H1 (cell line): Measurements from ENCODE around the gene PRPF38A. TPM values are rescaled to one million over a fixed set of nuclear protein-coding genes. Genes with fewer than 3 reads are reported as not detected.

Source experiments
- CTCF ChIA-PET: fragments of 300-600 bp; sonication (Branson Sonifier 250); formaldehyde crosslinking; loops from one replicate; lab custom pipeline; 2021; ENCODE audit not compliant: partially characterized antibody; lab: Charles Lee
- POLR2A ChIA-PET: fragments of 300-600 bp; sonication (Branson Sonifier 250); formaldehyde crosslinking; loops from one replicate; lab custom pipeline; 2021; ENCODE audit warnings: inconsistent platforms; ENCODE audit not compliant: partially characterized antibody; lab: Charles Lee
- DNase-seq, 2 experiments: peaks; one replicate each; pipeline versions ENCODE4 v3.0.0 to v3.0.0-alpha.2; 2010 to 2022; ENCODE audit warnings: low spot score in 2 of 2, low read depth in 1 of 2, mixed read lengths in 1 of 2
- FAIRE-seq: peaks from 2 replicates; lab custom pipeline; 2011; peaks lifted over from hg19 to GRCh38; lab: Jason Lieb, UNC
- H2AFZ ChIP-seq: 2 replicates; pipeline ENCODE4 v1.8.1; 2012; ENCODE audit warnings: low read length, inconsistent platforms
- H2AK5ac ChIP-seq: 2 replicates; pipeline ENCODE4 v1.6.1; 2013; ENCODE audit warnings: low read depth, low read length
- H2BK120ac ChIP-seq: replicated peaks from 2 replicates; pipeline ENCODE3; 2013; ENCODE audit warnings: low read depth, low read length, inconsistent platforms
- H2BK12ac ChIP-seq: 2 replicates; pipeline ENCODE4 v1.6.1; 2013; ENCODE audit warnings: low read depth, low read length
- H2BK15ac ChIP-seq: 2 replicates; pipeline ENCODE4 v1.6.1; 2013; ENCODE audit warnings: low read length
- H2BK20ac ChIP-seq: 2 replicates; pipeline ENCODE4 v1.6.1; 2013; ENCODE audit warnings: low read length
- H2BK5ac ChIP-seq: 2 replicates; pipeline ENCODE4 v1.6.1; 2013; ENCODE audit warnings: low read depth, low read length
- H3K14ac ChIP-seq: 2 replicates; pipeline ENCODE4 v1.6.1; 2013; ENCODE audit warnings: inconsistent platforms; ENCODE audit not compliant: insufficient read length
- H3K18ac ChIP-seq: 2 replicates; pipeline ENCODE4 v1.6.1; 2013; ENCODE audit warnings: low read length; ENCODE audit errors: extremely low read depth
- H3K23ac ChIP-seq: 2 replicates; pipeline ENCODE4 v1.6.1; 2013; ENCODE audit warnings: inconsistent platforms; ENCODE audit not compliant: insufficient read length
- H3K23me2 ChIP-seq: 2 replicates; pipeline ENCODE4 v1.6.1; 2013; ENCODE audit warnings: low read depth, low read length
- H3K27ac ChIP-seq: 2 replicates; pipeline ENCODE4 v1.6.1; 2011; ENCODE audit warnings: low read depth, low read length, inconsistent platforms
- H3K27me3 ChIP-seq, 4 experiments: replicated peaks in 1 of 4; 1 replicate in 1 of 4; 2 replicates in 3 of 4; pipeline versions ENCODE4 v1.6.1 to v1.8.1; 2011 to 2013; ENCODE audit warnings: low read length in 3 of 4, mild to moderate bottlenecking in 3 of 4, inconsistent platforms in 2 of 4, mixed read lengths in 2 of 4, moderate library complexity in 1 of 4; ENCODE audit not compliant: control insufficient read depth in 3 of 4, insufficient read depth in 3 of 4; ENCODE audit errors: extremely low read depth in 1 of 4
- H3K36me3 ChIP-seq, 4 experiments: 2 replicates each; pipeline versions ENCODE4 v1.6.1 to v1.8.1; 2011 to 2013; ENCODE audit warnings: mild to moderate bottlenecking in 4 of 4, low read length in 3 of 4, moderate library complexity in 2 of 4, control low read depth in 1 of 4, inconsistent platforms in 1 of 4; ENCODE audit not compliant: insufficient read depth in 4 of 4, control insufficient read depth in 2 of 4
- H3K4ac ChIP-seq: replicated peaks from 2 replicates; pipeline ENCODE3; 2013; ENCODE audit warnings: low read length, low read depth, mixed read lengths, inconsistent platforms; ENCODE audit not compliant: insufficient read length
- H3K4me1 ChIP-seq, 4 experiments: replicated peaks in 1 of 4; 1 replicate in 1 of 4; 2 replicates in 3 of 4; pipeline versions ENCODE4 v1.6.1 to v1.8.1; 2011 to 2013; ENCODE audit warnings: low read length in 3 of 4, inconsistent platforms in 2 of 4, mixed read lengths in 1 of 4; ENCODE audit not compliant: insufficient read depth in 4 of 4, control insufficient read depth in 3 of 4
- H3K4me2 ChIP-seq, 2 experiments: 2 replicates each; pipeline versions ENCODE4 v1.6.1 to v1.8.1; 2011 to 2013; ENCODE audit warnings: low read depth in 2 of 2, low read length in 2 of 2, control low read depth in 1 of 2, inconsistent platforms in 1 of 2, mild to moderate bottlenecking in 1 of 2; ENCODE audit not compliant: insufficient read depth in 1 of 2
- H3K4me3 ChIP-seq, 4 experiments: fragments of 200-600, 300-600 bp in 1 of 4; sonication (generic), shearing (Covaris generic), sonication (Bioruptor Twin) in 1 of 4; 2 replicates each; pipeline versions ENCODE4 v1.5.1 to v1.8.1; 2011 to 2016; ENCODE audit warnings: low read length in 4 of 4, low read depth in 3 of 4, control low read depth in 2 of 4, inconsistent platforms in 2 of 4, mild to moderate bottlenecking in 2 of 4, mixed read lengths in 1 of 4, moderate library complexity in 1 of 4; ENCODE audit not compliant: insufficient read depth in 2 of 4; ENCODE audit errors: extremely low read depth in 1 of 4
- H3K56ac ChIP-seq: replicated peaks from 2 replicates; pipeline ENCODE3; 2013; ENCODE audit warnings: low read depth, mild to moderate bottlenecking, mixed read lengths, low read length, inconsistent platforms; ENCODE audit not compliant: insufficient read length
- H3K79me1 ChIP-seq: 2 replicates; pipeline ENCODE4 v1.6.1; 2013; ENCODE audit warnings: low read depth, low read length, control low read depth
- H3K79me2 ChIP-seq, 2 experiments: 2 replicates each; pipeline versions ENCODE4 v1.6.1 to v1.8.1; 2012 to 2013; ENCODE audit warnings: low read length in 2 of 2, mild to moderate bottlenecking in 2 of 2, inconsistent platforms in 1 of 2; ENCODE audit not compliant: insufficient read depth in 2 of 2, control insufficient read depth in 1 of 2
- H3K9ac ChIP-seq, 4 experiments: replicated peaks in 1 of 4; 1 replicate in 1 of 4; 2 replicates in 3 of 4; pipeline versions ENCODE4 v1.6.1 to v1.8.1; 2011 to 2013; ENCODE audit warnings: low read depth in 3 of 4, low read length in 3 of 4, control low read depth in 2 of 4, mild to moderate bottlenecking in 2 of 4, moderate library complexity in 2 of 4, inconsistent platforms in 1 of 4; ENCODE audit errors: extremely low read depth in 1 of 4
- H3K9me3 ChIP-seq, 2 experiments: 2 replicates each; pipeline versions ENCODE4 v1.6.1 to v1.8.1; 2012 to 2013; ENCODE audit warnings: mild to moderate bottlenecking in 2 of 2, moderate library complexity in 2 of 2, control low read depth in 1 of 2, inconsistent platforms in 1 of 2, low read depth in 1 of 2, low read length in 1 of 2, mixed read lengths in 1 of 2; ENCODE audit not compliant: insufficient read depth in 2 of 2
- H4K20me1 ChIP-seq, 2 experiments: replicated peaks in 1 of 2; 2 replicates each; pipeline versions ENCODE3 to v1.8.1; 2011 to 2013; ENCODE audit warnings: inconsistent platforms in 2 of 2, low read length in 2 of 2, mild to moderate bottlenecking in 1 of 2; ENCODE audit not compliant: insufficient read depth in 2 of 2, control insufficient read depth in 1 of 2
- H4K5ac ChIP-seq: 2 replicates; pipeline ENCODE4 v1.6.1; 2013; ENCODE audit warnings: low read length, low read depth, mixed read lengths, inconsistent platforms; ENCODE audit not compliant: insufficient read length
- H4K8ac ChIP-seq: 2 replicates; pipeline ENCODE4 v1.8.0; 2013; ENCODE audit warnings: mild to moderate bottlenecking, moderate library complexity, low read length, inconsistent platforms; ENCODE audit not compliant: insufficient read depth; ENCODE audit errors: extremely low read depth
- H4K91ac ChIP-seq: replicated peaks from 2 replicates; pipeline ENCODE3; 2013; ENCODE audit warnings: low read length, mixed read lengths, inconsistent platforms; ENCODE audit not compliant: insufficient read length
- BCL11A ChIP-seq, 2 experiments: IDR thresholded peaks; one replicate each; pipeline ENCODE4 v1.6.1; 2011; ENCODE audit warnings: low read depth in 2 of 2, low read length in 2 of 2, mild to moderate bottlenecking in 2 of 2
- CHD1 ChIP-seq: IDR thresholded peaks from 2 replicates; pipeline ENCODE4 v1.6.1; 2012; ENCODE audit warnings: low read depth, low read length, improper control_type of control experiment
- POLR2AphosphoS5 ChIP-seq: IDR thresholded peaks from 2 replicates; pipeline ENCODE4 v1.6.1; 2011; ENCODE audit warnings: low read depth, low read length
- RFX5 ChIP-seq: IDR thresholded peaks from 2 replicates; pipeline ENCODE4 v1.6.1; 2011; ENCODE audit warnings: low read depth, low read length, improper control_type of control experiment, borderline replicate concordance
- SIN3A ChIP-seq, 2 experiments: IDR thresholded peaks in 1 of 2; conservative IDR thresholded peaks in 1 of 2; 2 replicates each; pipeline ENCODE4 v1.6.1; 2011 to 2012; ENCODE audit warnings: low read length in 2 of 2, improper control_type of control experiment in 1 of 2, low read depth in 1 of 2, mild to moderate bottlenecking in 1 of 2
- SP4 ChIP-seq: IDR thresholded peaks from 2 replicates; pipeline ENCODE4 v1.6.1; 2012; ENCODE audit warnings: low read length, inconsistent platforms
- TAF1 ChIP-seq: IDR thresholded peaks from 2 replicates; pipeline ENCODE4 v1.6.1; 2011; ENCODE audit warnings: mild to moderate bottlenecking, low read depth, low read length
- TCF12 ChIP-seq: IDR thresholded peaks from 2 replicates; pipeline ENCODE4 v1.6.1; 2011; ENCODE audit warnings: low read depth, mild to moderate bottlenecking, low read length
- WGBS, 2 experiments: shearing (Covaris generic) in 1 of 2; methylation state at CpG; one replicate each; pipeline versions ENCODE4 v1.1.6 to v1.1.7; 2013 to 2015; ENCODE audit warnings: low lambda C conversion rate in 2 of 2, mixed read lengths in 2 of 2, inconsistent platforms in 1 of 2, low coverage in 1 of 2, missing lambda C conversion rate in 1 of 2; ENCODE audit not compliant: insufficient replicate concordance in 2 of 2, insufficient coverage in 1 of 2, insufficient read length in 1 of 2; ENCODE audit errors: extremely low coverage in 1 of 2, missing lambda C conversion rate in 1 of 2; 5-methylcytosine and 5-hydroxymethylcytosine counted together
- polyA plus RNA-seq, 7 experiments: library from polyadenylated mRNA; depleted of rRNA in 3 of 7; stranded (reverse) in 5 of 7; unstranded in 2 of 7; fragments of >200 nt in 5 of 7; fragments of 200-250 nt in 2 of 7; gene quantifications; 1 replicate in 5 of 7; 2 replicates in 1 of 7; 4 replicates in 1 of 7; pipeline versions ENCODE4 v1.2.1 to v1.2.3, GENCODE V29; 2011 to 2013; ENCODE audit warnings: missing spikeins in 2 of 7, mixed read lengths in 2 of 7
- total RNA-seq: library from RNA; stranded (reverse); fragmentation: NEBNext Ultra II Directional; extraction: Animal tissue kit (Norgen Biotek cat#: 25700); gene quantifications from 2 replicates; pipeline ENCODE4 v1.2.1, GENCODE V29; 2021

PRPF38A gene
- total and polyA plus RNA-seq, 2 of the 8 experiments (the other 6 are each of a cell fraction or from before 2014, with no cell fraction given) = 25.6 to 76.2 TPM

DNA sequence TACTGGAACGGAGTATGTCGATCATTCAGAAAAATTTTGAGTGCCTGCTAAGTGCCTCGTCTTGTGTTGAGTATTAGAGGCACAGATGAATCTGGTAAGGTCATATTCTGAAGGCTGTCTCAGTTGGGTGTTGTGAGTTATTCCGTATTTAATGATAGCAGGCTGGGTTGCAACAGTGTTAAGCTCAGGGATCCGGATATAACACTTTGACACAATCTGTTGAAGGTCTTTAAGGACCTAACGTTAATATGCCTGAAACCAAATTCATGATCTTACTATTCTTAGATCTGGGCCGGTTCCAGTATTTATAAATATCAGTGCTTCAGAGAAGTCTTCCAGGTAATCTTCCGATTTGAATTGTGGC lies 555 bp downstream of the PRPF38A start:
- no peak for FAIRE-seq
- Histone ChIP-seq H3K18ac (no peak overlapping the region), H3K9ac (peak overlapping the region; percentile 89 to 98 (median 96)), H3K4me1 (peaks cover 0 to 7% (median 0%) of the 10 kb centered on the region in 4 experiments; a peak in 1 of 7 replicates), H3K27me3 (no peaks in the 10 kb centered on the region), H2BK120ac (no peak overlapping the region), H3K23ac (no peak overlapping the region), H3K23me2 (peaks cover 5% of the 10 kb centered on the region; the same call in 1 of the 2 replicates), H3K56ac (peak overlapping the region; percentile 59), H3K9me3 (no peaks in the 10 kb centered on the region), H2AK5ac (no peak overlapping the region; the same call in 1 of the 2 replicates), H3K4me3 (peak overlapping the region; percentile 89 to 94 (median 91)), H3K27ac (peak overlapping the region; percentile 97), H4K91ac (peak overlapping the region; percentile 5), H4K20me1 (peaks cover 5 to 7% of the 10 kb centered on the region in 2 experiments), H3K36me3 (peaks cover 20 to 50% (median 45%) of the 10 kb centered on the region in 4 experiments), H2BK5ac (peak overlapping the region; percentile 97; the same call in 1 of the 2 replicates), H3K4me2 (peak overlapping the region; percentile 71 to 82), H2AFZ (no peak overlapping the region), H4K5ac (no peak overlapping the region), H3K79me1 (0 out of 2 replicates have a peak, but pooled peaks cover 2% of the 10 kb centered on the region), H2BK15ac (no peak overlapping the region), H3K14ac (no peak overlapping the region), H3K79me2 (peaks cover 5 to 64% of the 10 kb centered on the region in 2 experiments; a peak in 3 of 4 replicates), H3K4ac (no peak overlapping the region), H4K8ac (peak overlapping the region; percentile 88; the same call in 1 of the 2 replicates), H2BK20ac (no peak overlapping the region), H2BK12ac (no peak overlapping the region; the same call in 1 of the 2 replicates)
- WGBS, 2 experiments = 9% methylated on average over 8 of the region's 8 CpGs; no CpG with 5 or more reads in 1 of the 2 experiments
- ChIA-PET CTCF (interaction anchor here (0.6 to 1.8 kb wide), 8 partner anchors 11 to 365 kb away, joined by 3 to 5 read pairs (median 4); no protein-coding TSS in a partner anchor), POLR2A (interaction anchor here (0.7 to 9.8 kb wide), 30 partner anchors 11 to 571 kb away, joined by 3 to 82 read pairs (median 4); partner anchors contain the start of genes BTF3L4, CC2D1B, TUT4 and TXNDC12)
- TF ChIP-seq RFX5 (no peak), POLR2AphosphoS5 (no peak), SP4 (no peak), TAF1 (no peak), SIN3A (conservative IDR thresholded peaks at IDR 0.05 in 1 of 2, IDR thresholded peaks at IDR 0.05 in 1 of 2; ENCODE audit: low read depth in 1 of 2, low read length in 2 of 2) (0 out of 4 replicates have a peak, but pooled peaks have one; percentile 0 to 5), CHD1 (no peak; the same call in 1 of the 2 replicates), TCF12 (no peak), BCL11A (IDR thresholded peaks at IDR 0.05; ENCODE audit: low read depth in 2 of 2, low read length in 2 of 2) (no peak)
- DNase-seq = no peak
